Body of pancreas (tissue), 4 donors: Measurements from ENCODE around the gene NDRG3. TPM values are rescaled to one million over a fixed set of nuclear protein-coding genes. Genes with fewer than 3 reads are reported as not detected.
"Not testable (repeated sequence)": the region's sequence is repeated elsewhere in the genome, so short reads cannot be mapped to it uniquely, and the experiment has no call there.

ENCODE experiments used
- ATAC-seq: fragments of 150-250 bp; one replicate; pipeline ENCODE4 v1.9.1; 2016
- DNase-seq, 4 donors: peaks; one replicate each; pipeline ENCODE4 v3.0.0-alpha.2; 2019
- H3K27ac ChIP-seq, 4 donors: fragments of 200-600 bp; sonication (generic); 1 replicate in 3 of 4; 2 replicates in 1 of 4; pipeline versions ENCODE4 v1.5.1 to v1.6.1; 2016 to 2019; ENCODE audit warnings: mild to moderate bottlenecking in 1 of 4, mixed read lengths in 1 of 4, moderate library complexity in 1 of 4
- H3K27me3 ChIP-seq, 2 donors: fragments of 200-600 bp; sonication (generic); one replicate each; pipeline ENCODE4 v1.6.0; 2016; ENCODE audit warnings: mild to moderate bottlenecking in 1 of 2
- H3K36me3 ChIP-seq, 2 donors: fragments of 200-600 bp; sonication (generic); replicated peaks in 1 of 2; 2 replicates each; pipeline ENCODE4 v1.5.1; 2016; ENCODE audit warnings: low read depth in 2 of 2; ENCODE audit not compliant: insufficient read depth in 1 of 2
- H3K4me1 ChIP-seq: fragments of 200-600 bp; sonication (generic); one replicate; pipeline ENCODE4 v1.6.0; 2016
- H3K4me3 ChIP-seq, 2 donors: fragments of 200-600 bp; sonication (generic); 1 replicate in 1 of 2; 2 replicates in 1 of 2; pipeline ENCODE4 v1.5.1; 2016 to 2019
- H3K9me3 ChIP-seq, 3 donors: fragments of 200-600 bp; sonication (generic); 1 replicate in 2 of 3; 2 replicates in 1 of 3; pipeline ENCODE4 v1.5.1; 2016
- CTCF ChIP-seq, 7 experiments: fragments of 450-650 bp in 4 of 7; fragments of 200-600 bp in 3 of 7; sonication (generic) in 3 of 7; IDR thresholded peaks; one replicate each; pipeline ENCODE4 v1.5.1; 2016 to 2019; ENCODE audit warnings: antibody characterized with exemption in 7 of 7
- POLR2A ChIP-seq, 3 donors: fragments of 450-650 bp; IDR thresholded peaks; one replicate each; pipeline ENCODE4 v1.6.1; 2016; ENCODE audit warnings: antibody characterized with exemption in 3 of 3, mild to moderate bottlenecking in 2 of 3
- WGBS, 2 donors: methylation state at CpG; one replicate each; pipeline ENCODE4 v1.1.5; 2017; 5-methylcytosine and 5-hydroxymethylcytosine counted together
- intact Hi-C: fragments of 100-400 bp; cut with DNase I; formaldehyde crosslinking; loops from one replicate; pipeline ENCODE4 v1.15.1; 2023
- total RNA-seq, 2 donors: library from RNA; depleted of rRNA; stranded (reverse); fragments of >200 nt; gene quantifications; one replicate each; pipeline ENCODE4 v1.1.0, GENCODE V29; 2016

NDRG3 gene
- total RNA-seq, 2 donors from 2014 or later, result 9.2 to 11.9 TPM

GRCh38 chr20:36644706-36645095 lies 101.2 kb downstream of the NDRG3 start:
- Histone ChIP-seq H3K4me3 (no peak overlapping the region), H3K4me1 (no peaks in the 10 kb centered on the region), H3K27ac (no peak overlapping the region), H3K36me3 (no peaks in the 10 kb centered on the region), H3K27me3 (no peaks in the 10 kb centered on the region), H3K9me3 (no peaks in the 10 kb centered on the region)
- intact Hi-C loops, result no loop called here
- TF ChIP-seq CTCF (IDR thresholded peaks at IDR 0.05) (no peak), POLR2A (IDR thresholded peaks at IDR 0.05) (no peak)
- 79 to 84% methylated on average over 7 of the region's 7 CpGs for WGBS, 2 donors
- DNase-seq (no peak), ATAC-seq (no peak)

- 68 to 100% methylated on average over 1 to 5 of the region's 5 CpGs for WGBS, 2 donors
- TF ChIP-seq CTCF (IDR thresholded peaks at IDR 0.05) (no peak), POLR2A (IDR thresholded peaks at IDR 0.05) (no peak)
- intact Hi-C loops, result no loop called here
- no peak overlapping the region for H3K27ac ChIP-seq
- ATAC-seq (no peak), DNase-seq (no peak)
- no peaks in the 10 kb centered on the region for H3K4me1 ChIP-seq
- H3K4me3 ChIP-seq, result no peak overlapping the region
- no peaks in the 10 kb centered on the region for H3K9me3 ChIP-seq
- no peaks in the 10 kb centered on the region for H3K27me3 ChIP-seq
- H3K36me3 ChIP-seq, result no peaks in the 10 kb centered on the region
Measured at GRCh38 chr20:36644032-36644705, 101.7 kb downstream of the NDRG3 start.

GRCh38 chr20:36642136-36642535 lies 103.8 kb downstream of the NDRG3 start:
- no peaks in the 10 kb centered on the region for H3K27me3 ChIP-seq
- WGBS, 2 donors, result 67 to 97% methylated on average over 3 to 5 of the region's 6 CpGs

GRCh38 chr20:36641506-36641843 lies 104.4 kb downstream of the NDRG3 start:
- H3K9me3 ChIP-seq, result no peaks in the 10 kb centered on the region
- no peak for DNase-seq
- no peaks in the 10 kb centered on the region for H3K27me3 ChIP-seq
- no peak overlapping the region for H3K4me3 ChIP-seq
- H3K27ac ChIP-seq, result no peak overlapping the region
- no peaks in the 10 kb centered on the region for H3K4me1 ChIP-seq
- TF ChIP-seq CTCF (IDR thresholded peaks at IDR 0.05) (no peak), POLR2A (IDR thresholded peaks at IDR 0.05) (no peak)
- no peaks in the 10 kb centered on the region for H3K36me3 ChIP-seq
- intact Hi-C loops, result no loop called here
- ATAC-seq, result no peak
- WGBS, 2 donors, result 74 to 77% methylated on average over 3 of the region's 3 CpGs

More at GRCh38 chr20:36642136-36642535, 103.8 kb downstream of the NDRG3 start:
- no peaks in the 10 kb centered on the region for H3K4me1 ChIP-seq
- no peaks in the 10 kb centered on the region for H3K9me3 ChIP-seq
- intact Hi-C loops, result no loop called here
- no peak for ATAC-seq
- TF ChIP-seq POLR2A (IDR thresholded peaks at IDR 0.05), result no peak
- TF ChIP-seq CTCF (IDR thresholded peaks at IDR 0.05), result no peak
- H3K4me3 ChIP-seq, result no peak overlapping the region
- H3K36me3 ChIP-seq, result no peaks in the 10 kb centered on the region
- DNase-seq, result no peak
- H3K27ac ChIP-seq, result no peak overlapping the region

GRCh38 chr20:36638876-36639400 lies 107.0 kb downstream of the NDRG3 start:
- DNase-seq, result not testable (repeated sequence)
- WGBS, 2 donors, result 92 to 93% methylated on average over 12 of the region's 12 CpGs

More at GRCh38 chr20:36638876-36639400, 107.0 kb downstream of the NDRG3 start:
- H3K36me3 ChIP-seq, H3K4me1 ChIP-seq, H3K9me3 ChIP-seq, H3K27ac ChIP-seq, H3K27me3 ChIP-seq, H3K4me3 ChIP-seq, intact Hi-C loops, ATAC-seq: not testable (repeated sequence)
